Mesenchymal stem cell (in vitro differentiated cells and primary cell): Measurements from ENCODE around the gene STAT1.

ENCODE experiments used
- DNase-seq: peaks from one replicate; pipeline ENCODE4 v3.0.0-alpha.2; 2013
- H2AFZ ChIP-seq: one replicate; pipeline ENCODE4 v1.6.1; 2013; ENCODE audit warnings: low read depth, mild to moderate bottlenecking, control low read depth, inconsistent platforms, low read length, moderate library complexity
- H2AK5ac ChIP-seq: 2 replicates; pipeline ENCODE4 v1.6.1; 2013; ENCODE audit warnings: low read length, moderate library complexity, mild to moderate bottlenecking, inconsistent platforms; ENCODE audit not compliant: severe bottlenecking
- H2BK120ac ChIP-seq: one replicate; pipeline ENCODE4 v1.6.1; 2013; ENCODE audit warnings: low read depth, mild to moderate bottlenecking, inconsistent platforms, low read length, moderate library complexity
- H2BK12ac ChIP-seq, 2 experiments: one replicate each; pipeline ENCODE4 v1.6.1; 2013; ENCODE audit warnings: inconsistent platforms in 2 of 2, low read length in 2 of 2, mild to moderate bottlenecking in 2 of 2, moderate library complexity in 2 of 2, control low read depth in 1 of 2
- H2BK15ac ChIP-seq: one replicate; pipeline ENCODE4 v1.6.1; 2013; ENCODE audit warnings: mild to moderate bottlenecking, low read depth, inconsistent platforms; ENCODE audit not compliant: poor library complexity, severe bottlenecking
- H2BK5ac ChIP-seq: 2 replicates; pipeline ENCODE4 v1.6.1; 2013; ENCODE audit warnings: low read depth, mild to moderate bottlenecking, low read length, control low read depth, inconsistent platforms; ENCODE audit not compliant: poor library complexity, severe bottlenecking
- H3K14ac ChIP-seq, 2 experiments: one replicate each; pipeline ENCODE4 v1.6.1; 2013; ENCODE audit warnings: inconsistent platforms in 2 of 2, low read length in 2 of 2, control low read depth in 1 of 2, mild to moderate bottlenecking in 1 of 2, moderate library complexity in 1 of 2
- H3K18ac ChIP-seq, 2 experiments: one replicate each; pipeline ENCODE4 v1.6.1; 2013; ENCODE audit warnings: inconsistent platforms in 2 of 2, low read length in 2 of 2, control low read depth in 1 of 2, low read depth in 1 of 2, mild to moderate bottlenecking in 1 of 2
- H3K23ac ChIP-seq, 2 experiments: one replicate each; pipeline ENCODE4 v1.6.1; 2013; ENCODE audit warnings: inconsistent platforms in 2 of 2, low read length in 2 of 2, mild to moderate bottlenecking in 2 of 2, moderate library complexity in 2 of 2, control low read depth in 1 of 2
- H3K27ac ChIP-seq: 2 replicates; pipeline ENCODE4 v1.5.1; 2013; ENCODE audit warnings: mild to moderate bottlenecking, moderate library complexity, low read length, control low read depth, inconsistent platforms; ENCODE audit not compliant: poor library complexity, severe bottlenecking
- H3K27me3 ChIP-seq, 2 experiments: 2 replicates each; pipeline versions ENCODE4 v1.6.1 to v1.7.0; 2013; ENCODE audit warnings: low read length in 2 of 2, mild to moderate bottlenecking in 2 of 2, moderate library complexity in 2 of 2, control low read depth in 1 of 2, inconsistent platforms in 1 of 2; ENCODE audit not compliant: control insufficient read depth in 1 of 2, insufficient read depth in 1 of 2
- H3K36me3 ChIP-seq, 2 experiments: 2 replicates each; pipeline versions ENCODE4 v1.6.1 to v1.7.0; 2013; ENCODE audit warnings: low read length in 2 of 2, control low read depth in 1 of 2, inconsistent platforms in 1 of 2, low read depth in 1 of 2, mild to moderate bottlenecking in 1 of 2; ENCODE audit not compliant: insufficient read depth in 2 of 2, control insufficient read depth in 1 of 2
- H3K4ac ChIP-seq, 2 experiments: one replicate each; pipeline ENCODE4 v1.6.1; 2013; ENCODE audit warnings: inconsistent platforms in 2 of 2, low read length in 2 of 2, mild to moderate bottlenecking in 2 of 2, moderate library complexity in 2 of 2, control low read depth in 1 of 2, low read depth in 1 of 2
- H3K4me1 ChIP-seq: 2 replicates; pipeline ENCODE4 v1.6.1; 2013; ENCODE audit warnings: low read depth, low read length, control low read depth; ENCODE audit not compliant: control insufficient read depth, insufficient read depth
- H3K4me2 ChIP-seq: 2 replicates; pipeline ENCODE4 v1.6.1; 2013; ENCODE audit warnings: low read length, mild to moderate bottlenecking, inconsistent platforms; ENCODE audit not compliant: poor library complexity, severe bottlenecking
- H3K4me3 ChIP-seq, 2 experiments: 2 replicates each; pipeline versions ENCODE4 v1.5.1 to v1.7.0; 2013; ENCODE audit warnings: low read length in 2 of 2, mild to moderate bottlenecking in 2 of 2, control low read depth in 1 of 2, low read depth in 1 of 2; ENCODE audit not compliant: insufficient read depth in 1 of 2
- H3K79me1 ChIP-seq: replicated peaks from 2 replicates; pipeline ENCODE4 v1.6.1; 2013; ENCODE audit warnings: mild to moderate bottlenecking, control low read depth, low read length, inconsistent platforms; ENCODE audit not compliant: poor library complexity, severe bottlenecking
- H3K9ac ChIP-seq: 2 replicates; pipeline ENCODE4 v1.7.0; 2013; ENCODE audit warnings: mild to moderate bottlenecking, low read length, moderate library complexity
- H3K9me3 ChIP-seq: 2 replicates; pipeline ENCODE4 v1.7.0; 2013; ENCODE audit warnings: mild to moderate bottlenecking, low read length; ENCODE audit not compliant: control insufficient read depth
- H4K8ac ChIP-seq: one replicate; pipeline ENCODE4 v1.6.1; 2013; ENCODE audit warnings: inconsistent platforms, mild to moderate bottlenecking, low read length, moderate library complexity
- H4K91ac ChIP-seq: one replicate; pipeline ENCODE4 v1.6.1; 2013; ENCODE audit warnings: mild to moderate bottlenecking, low read length, inconsistent platforms
- WGBS: methylation state at CpG from one replicate; pipeline ENCODE4 v1.1.7; 2013; ENCODE audit warnings: mixed read lengths; 5-methylcytosine and 5-hydroxymethylcytosine counted together

STAT1 gene

DNA sequence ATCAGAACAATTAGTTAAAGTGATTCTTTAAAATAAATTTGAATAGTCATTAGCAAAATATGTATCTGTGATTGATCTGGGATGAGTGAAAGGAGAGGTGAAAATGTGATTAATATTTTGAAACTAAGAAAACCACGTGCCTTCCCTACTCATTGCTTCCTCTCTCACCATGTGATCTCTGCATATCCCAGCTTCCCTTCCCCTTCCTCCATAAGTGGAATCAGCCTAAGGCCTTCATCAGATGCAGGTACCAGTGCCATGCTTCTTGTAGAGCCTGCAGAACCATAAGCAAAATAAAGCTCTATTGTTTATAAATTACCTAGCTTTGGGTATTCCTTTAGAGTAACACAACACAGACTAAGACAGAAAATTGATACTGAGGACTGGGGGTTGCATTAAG lies 11.2 kb upstream of the STAT1 start:
- H3K4me1 ChIP-seq: peaks cover 6% of the 10 kb centered on the region

DNA sequence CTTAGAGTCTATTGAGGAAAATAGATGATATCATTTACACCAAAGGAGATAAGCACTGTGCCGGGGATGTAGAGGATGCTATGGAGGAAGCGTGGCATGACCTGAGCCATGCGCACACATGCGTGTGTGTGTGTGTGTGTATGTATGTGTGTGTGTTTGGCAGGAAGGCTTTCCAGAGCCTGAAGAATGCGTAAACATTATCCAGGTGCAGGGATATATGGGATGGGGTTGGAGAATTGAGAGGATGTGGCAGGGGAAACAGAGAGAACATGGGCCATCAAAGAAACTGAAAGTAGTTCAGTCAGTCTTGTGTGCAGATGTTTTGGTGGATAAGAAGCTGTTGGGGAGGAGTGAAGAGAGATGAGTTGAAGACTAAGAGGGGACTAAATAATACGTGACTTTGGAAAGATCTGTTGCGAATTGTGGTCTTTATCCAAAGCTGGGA lies 9.3 kb upstream of the STAT1 start:
- Histone ChIP-seq H3K4me3 (no peak overlapping the region), H3K9me3 (no peaks in the 10 kb centered on the region), H2BK15ac (no peak overlapping the region), H2AFZ (no peak overlapping the region), H3K23ac (no peak overlapping the region), H2BK120ac (no peak overlapping the region), H2AK5ac (peak overlapping the region; percentile 3), H4K8ac (no peak overlapping the region), H3K4me2 (no peak overlapping the region), H3K27ac (no peak overlapping the region), H2BK12ac (peak overlapping the region in 1 of 2 experiments; percentile 33), H3K79me1 (peaks cover 3% of the 10 kb centered on the region), H3K27me3 (no peaks in the 10 kb centered on the region), H2BK5ac (no peak overlapping the region), H3K14ac (no peak overlapping the region), H4K91ac (no peak overlapping the region), H3K9ac (no peak overlapping the region), H3K36me3 (no peaks in the 10 kb centered on the region), H3K4ac (no peak overlapping the region), H3K18ac (no peak overlapping the region), H3K4me1 (peaks cover 6% of the 10 kb centered on the region)
- 97% methylated on average over 7 of the region's 7 CpGs for WGBS
- DNase-seq: no peak

More for the DNA sequence above, 11.2 kb upstream of the STAT1 start:
- Histone ChIP-seq H3K14ac (no peak overlapping the region), H3K27ac (no peak overlapping the region), H3K4me3 (no peak overlapping the region), H2BK120ac (no peak overlapping the region), H3K79me1 (peaks cover 3% of the 10 kb centered on the region), H3K9me3 (no peaks in the 10 kb centered on the region), H4K91ac (no peak overlapping the region), H3K36me3 (peaks cover 0 to 3% of the 10 kb centered on the region in 2 experiments), H3K18ac (no peak overlapping the region), H3K4me2 (no peak overlapping the region), H2BK15ac (no peak overlapping the region), H2BK5ac (no peak overlapping the region), H2BK12ac (no peak overlapping the region), H2AFZ (no peak overlapping the region), H4K8ac (no peak overlapping the region), H3K27me3 (no peaks in the 10 kb centered on the region), H2AK5ac (no peak overlapping the region), H3K4ac (no peak overlapping the region), H3K9ac (no peak overlapping the region), H3K23ac (no peak overlapping the region)
- 100% methylated on average over 1 of the region's 1 CpG for WGBS
- DNase-seq: no peak

DNA sequence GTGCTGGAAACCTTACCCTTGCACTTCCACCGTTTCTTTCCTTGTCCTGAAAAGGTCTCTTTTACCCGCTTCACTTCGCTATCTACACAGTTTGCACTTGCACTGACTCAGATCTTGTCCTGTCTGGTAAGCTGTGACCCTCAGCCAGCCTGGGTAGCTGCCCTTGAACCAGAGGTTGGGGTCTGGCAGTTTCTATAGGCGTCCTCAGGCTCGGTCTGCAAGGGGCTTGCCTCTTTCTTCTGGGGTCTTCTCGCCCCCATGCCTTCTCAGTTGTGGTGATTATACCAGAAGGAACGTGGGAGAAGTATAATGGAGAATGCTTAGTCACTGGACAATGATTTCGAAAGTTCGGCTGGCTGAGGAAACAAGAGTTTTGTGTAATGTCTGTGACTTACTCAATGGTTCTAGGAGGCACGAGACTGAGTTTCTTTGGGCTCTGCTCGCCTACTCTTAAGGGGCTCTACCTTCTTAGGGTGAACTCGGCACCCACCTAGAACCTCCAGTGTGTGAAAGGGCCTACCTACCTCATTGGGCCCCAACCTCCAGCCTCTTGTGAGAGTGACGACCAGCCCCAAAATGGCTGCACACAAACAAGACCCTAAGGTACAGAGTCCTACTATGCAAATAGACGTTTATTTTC lies 6.9 kb upstream of the STAT1 start:
- Histone ChIP-seq H3K79me1 (peaks cover 3% of the 10 kb centered on the region), H4K91ac (peak overlapping the region; percentile 97), H3K4me2 (peak overlapping the region; percentile 56), H3K4ac (peak overlapping the region; percentile 84 to 97), H3K9me3 (no peaks in the 10 kb centered on the region), H3K14ac (peak overlapping the region in 1 of 2 experiments; percentile 98), H2BK12ac (peak overlapping the region; percentile 8 to 49), H3K23ac (peak overlapping the region in 1 of 2 experiments; percentile 96), H2AFZ (no peak overlapping the region), H3K27me3 (no peaks in the 10 kb centered on the region), H3K4me3 (peak overlapping the region; percentile 64 to 83), H2AK5ac (peak overlapping the region; percentile 91), H2BK120ac (peak overlapping the region; percentile 77), H4K8ac (peak overlapping the region; percentile 97), H3K36me3 (no peaks in the 10 kb centered on the region), H2BK5ac (peak overlapping the region; percentile 80), H3K18ac (peak overlapping the region; percentile 98), H2BK15ac (peak overlapping the region; percentile 26), H3K4me1 (peaks cover 9% of the 10 kb centered on the region), H3K9ac (peak overlapping the region; percentile 97), H3K27ac (peak overlapping the region; percentile 98)
- 32% methylated on average over 14 of the region's 14 CpGs for WGBS
- DNase-seq: peak; percentile 96

DNA sequence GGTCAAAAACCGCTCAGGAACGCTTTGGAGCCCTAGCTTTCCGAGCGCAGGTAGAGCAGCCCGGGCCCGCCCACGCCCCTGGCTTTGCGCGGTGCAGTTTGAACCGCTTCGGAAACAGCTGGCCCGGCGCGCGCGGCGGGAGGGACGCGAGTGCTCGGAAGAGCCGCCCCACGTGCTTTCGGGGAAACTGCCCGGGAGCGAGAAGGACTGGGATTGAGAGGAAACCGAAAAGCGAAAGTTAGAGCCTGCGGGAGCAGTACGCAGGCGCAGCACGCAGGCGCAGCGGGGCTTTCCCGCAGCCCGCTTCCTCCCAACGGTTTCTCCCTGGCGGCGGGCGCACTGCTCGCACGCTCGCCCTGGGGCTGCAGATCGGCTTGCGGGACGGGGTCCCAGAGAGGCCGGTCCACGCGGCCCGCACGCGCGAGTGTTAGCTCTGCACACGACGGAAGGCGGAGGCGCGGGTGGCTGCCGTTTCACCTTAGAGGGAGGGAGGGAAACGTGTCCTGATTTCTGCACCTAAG lies 6.3 kb upstream of the STAT1 start:
- DNase-seq: peak; percentile 98
- Histone ChIP-seq H3K36me3 (no peaks in the 10 kb centered on the region), H3K27ac (peak overlapping the region; percentile 98)

More for the DNA sequence above, 6.3 kb upstream of the STAT1 start:
- no peaks in the 10 kb centered on the region for H3K27me3 ChIP-seq
- peak overlapping the region; percentile 26 for H2BK15ac ChIP-seq
- peak overlapping the region in 1 of 2 experiments; percentile 98 for H3K14ac ChIP-seq
- peak overlapping the region; percentile 89 for H2AK5ac ChIP-seq
- H2BK5ac ChIP-seq: peak overlapping the region; percentile 89
- peaks cover 3% of the 10 kb centered on the region for H3K79me1 ChIP-seq
- H2BK12ac ChIP-seq: peak overlapping the region; percentile 8 to 38
- peaks cover 9% of the 10 kb centered on the region for H3K4me1 ChIP-seq
- H3K4me2 ChIP-seq: peak overlapping the region; percentile 69
- H3K9ac ChIP-seq: peak overlapping the region; percentile 97
- H4K91ac ChIP-seq: peak overlapping the region; percentile 97
- H3K18ac ChIP-seq: peak overlapping the region; percentile 98
- peak overlapping the region in 1 of 2 experiments; percentile 96 for H3K23ac ChIP-seq
- H2BK120ac ChIP-seq: peak overlapping the region; percentile 77
- no peak overlapping the region for H2AFZ ChIP-seq
- peak overlapping the region; percentile 97 for H4K8ac ChIP-seq
- H3K4me3 ChIP-seq: peak overlapping the region; percentile 64 to 83
- no peaks in the 10 kb centered on the region for H3K9me3 ChIP-seq
- peak overlapping the region; percentile 84 to 97 for H3K4ac ChIP-seq
- under 1% methylated on average over 54 of the region's 59 CpGs for WGBS
